ENCODE results near the gene NOL6.

- no peak for TF ChIP-seq POLR2AphosphoS5 (IDR thresholded peaks at IDR 0.05)
- TF ChIP-seq POLR2A (IDR thresholded peaks at IDR 0.05) = no peak
- TF ChIP-seq CTCF (IDR thresholded peaks at IDR 0.05) = no peak
Measured at GRCh38 chr9:33506626-33507370, 33.1 kb upstream of the NOL6 start.

All from stomach (tissue), 4 donors.